CD4-positive, alpha-beta memory T cell (primary cell): ENCODE measurements around the gene GATAD2B. TPM values are rescaled to one million over a fixed set of nuclear protein-coding genes. Genes with fewer than 3 reads are reported as not detected.
A peak's percentile ranks its signal among the peaks of the same experiment; 100 is the strongest.
"Not testable (repeated sequence)": the region's sequence is repeated elsewhere in the genome, so short reads cannot be mapped to it uniquely, and the experiment has no call there.

Experiments
- CTCF ChIA-PET: fragments of 350-600 bp; sonication (Branson Sonifier 250); formaldehyde crosslinking; loops from one replicate; lab custom pipeline; 2021; ENCODE audit warnings: inconsistent platforms; ENCODE audit not compliant: partially characterized antibody; lab: Charles Lee
- POLR2A ChIA-PET: fragments of 350-600 bp; sonication (Branson Sonifier 250); formaldehyde crosslinking; loops from one replicate; lab custom pipeline; 2021; ENCODE audit not compliant: partially characterized antibody; lab: Charles Lee
- DNase-seq, 5 donors: peaks; one replicate each; pipeline versions ENCODE4 v3.0.0 to v3.0.0-alpha.2; 2020 to 2022; ENCODE audit warnings: mixed read lengths in 1 of 5
- H3K27ac ChIP-seq: one replicate; pipeline ENCODE4 v1.7.0; 2013; ENCODE audit warnings: low read depth, low read length
- H3K27me3 ChIP-seq: 2 replicates; pipeline ENCODE4 v1.7.0; 2013; ENCODE audit warnings: mild to moderate bottlenecking, low read length, moderate library complexity; ENCODE audit not compliant: insufficient read depth
- H3K36me3 ChIP-seq: 2 replicates; pipeline ENCODE4 v1.7.0; 2013; ENCODE audit warnings: mild to moderate bottlenecking, low read length, moderate library complexity; ENCODE audit not compliant: insufficient read depth
- H3K4me1 ChIP-seq: 2 replicates; pipeline ENCODE4 v1.7.0; 2013; ENCODE audit warnings: mild to moderate bottlenecking, low read length, moderate library complexity; ENCODE audit not compliant: insufficient read depth
- H3K4me3 ChIP-seq, 2 donors: one replicate each; pipeline ENCODE4 v1.7.0; 2013; ENCODE audit warnings: low read length in 2 of 2, mild to moderate bottlenecking in 1 of 2
- H3K9me3 ChIP-seq, 2 donors: one replicate each; pipeline ENCODE4 v1.7.0; 2013; ENCODE audit warnings: low read length in 2 of 2, control low read depth in 1 of 2; ENCODE audit not compliant: control insufficient read depth in 1 of 2
- H3K27ac Mint-ChIP-seq, 7 donors: one replicate each; pipeline ENCODE4 v1.8.0; 2020 to 2021; ENCODE audit warnings: mixed read lengths in 7 of 7, mild to moderate bottlenecking in 6 of 7, inconsistent platforms in 3 of 7, moderate library complexity in 3 of 7
- H3K27me3 Mint-ChIP-seq, 2 donors: one replicate each; pipeline ENCODE4 v1.8.0; 2020 to 2021; ENCODE audit warnings: mixed read lengths in 2 of 2
- H3K36me3 Mint-ChIP-seq, 2 donors: one replicate each; pipeline ENCODE4 v1.8.0; 2020 to 2021; ENCODE audit warnings: mixed read lengths in 2 of 2, inconsistent platforms in 1 of 2, mild to moderate bottlenecking in 1 of 2
- H3K4me1 Mint-ChIP-seq, 4 donors: one replicate each; pipeline ENCODE4 v1.8.0; 2020 to 2021; ENCODE audit warnings: mixed read lengths in 4 of 4, mild to moderate bottlenecking in 1 of 4
- H3K4me3 Mint-ChIP-seq, 8 donors: one replicate each; pipeline ENCODE4 v1.8.0; 2020 to 2021; ENCODE audit warnings: mixed read lengths in 8 of 8, mild to moderate bottlenecking in 7 of 8, moderate library complexity in 6 of 8, inconsistent platforms in 3 of 8
- H3K9me3 Mint-ChIP-seq, 8 donors: one replicate each; pipeline ENCODE4 v1.8.0; 2020 to 2021; ENCODE audit warnings: mixed read lengths in 8 of 8, mild to moderate bottlenecking in 5 of 8, inconsistent platforms in 3 of 8, moderate library complexity in 1 of 8
- intact Hi-C: fragments of 100-400 bp; cut with micrococcal nuclease; formaldehyde crosslinking; loops from one replicate; pipeline ENCODE4 v1.15.1; 2023
- polyA plus RNA-seq, 2 donors: library from polyadenylated mRNA; unstranded; fragments of 300-500 nt; fragmentation: Illumina TruSeq; gene quantifications; one replicate each; pipeline ENCODE4 v1.2.3, GENCODE V29; 2021
- total RNA-seq, 2 experiments: library from RNA; stranded (reverse); gene quantifications; one replicate each; pipeline ENCODE4 v1.2.3, GENCODE V29; 2021

The GATAD2B gene
- total and polyA plus RNA-seq, 4 experiments from 2014 or later: 1.8 to 104 (median 51.3) TPM

- Histone ChIP-seq H3K27ac (no peak overlapping the region), H3K4me3 (no peak overlapping the region), H3K4me1 (peaks cover 7% of the 10 kb centered on the region), H3K9me3 (no peaks in the 10 kb centered on the region), H3K36me3 (no peaks in the 10 kb centered on the region), H3K27me3 (no peaks in the 10 kb centered on the region)
- intact Hi-C loops: no loop called here
- H3K36me3 Mint-ChIP-seq: peaks cover 16 to 30% of the 10 kb centered on the region in 2 donors
- no peaks in the 10 kb centered on the region for H3K9me3 Mint-ChIP-seq
- peak overlapping the region in 4 of 7 donors; percentile 16 to 73 (median 58) for H3K27ac Mint-ChIP-seq
- CTCF ChIA-PET: no interaction called here
- peak overlapping the region in 1 of 8 donors; percentile 46 for H3K4me3 Mint-ChIP-seq
- POLR2A ChIA-PET: no interaction called here
- peaks cover 13 to 47% (median 27%) of the 10 kb centered on the region in 4 donors for H3K4me1 Mint-ChIP-seq
- DNase-seq: no peak
- H3K27me3 Mint-ChIP-seq: no peaks in the 10 kb centered on the region
These were observed 16.4 kb downstream of the GATAD2B start for GRCh38 chr1:153906396-153906795.

DNA sequence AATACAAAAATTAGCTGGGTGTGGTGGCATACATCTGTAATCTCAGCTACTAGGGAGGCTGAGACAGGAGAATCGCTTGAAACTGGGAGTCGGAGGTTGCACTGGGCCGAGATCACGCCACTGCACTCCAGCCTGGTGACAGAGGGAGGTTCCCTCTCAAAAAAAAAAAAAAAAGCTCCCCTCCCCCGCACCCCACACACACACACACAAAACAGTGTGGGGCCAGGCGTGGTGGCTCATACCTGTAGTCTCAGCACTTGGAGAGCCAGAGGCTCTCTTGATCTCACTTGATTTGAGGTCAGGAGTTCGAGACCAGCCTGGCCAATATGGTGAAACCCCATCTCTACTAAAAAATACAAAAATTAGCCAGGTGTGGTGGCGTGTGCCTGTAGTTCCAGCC is 16.9 kb downstream of the GATAD2B start:
- CTCF ChIA-PET: not testable (repeated sequence)
- H3K27ac Mint-ChIP-seq: peak overlapping the region in 3 of 7 donors; percentile 16 to 48 (median 45)

GRCh38 chr1:153903841-153904455 is 18.8 kb downstream of the GATAD2B start:
- intact Hi-C loops: no loop called here
- H3K9me3 Mint-ChIP-seq: no peaks in the 10 kb centered on the region
- no peak overlapping the region for H3K4me3 Mint-ChIP-seq
- H3K27ac Mint-ChIP-seq: peak overlapping the region in 3 of 7 donors; percentile 8 to 52 (median 22)
- no peak for DNase-seq
- H3K36me3 ChIP-seq: no peaks in the 10 kb centered on the region
- H3K27me3 ChIP-seq: no peaks in the 10 kb centered on the region
- POLR2A ChIA-PET: interaction anchor here (1.2 kb wide), 1 partner anchor 8 kb away, joined by 3 read pairs; no protein-coding TSS in a partner anchor
- CTCF ChIA-PET: no interaction called here
- no peaks in the 10 kb centered on the region for H3K27me3 Mint-ChIP-seq
- no peak overlapping the region for H3K4me3 ChIP-seq
- H3K27ac ChIP-seq: no peak overlapping the region
- peaks cover 16 to 37% of the 10 kb centered on the region in 2 donors for H3K36me3 Mint-ChIP-seq
- peaks cover 13 to 47% (median 30%) of the 10 kb centered on the region in 4 donors for H3K4me1 Mint-ChIP-seq
- no peaks in the 10 kb centered on the region for H3K9me3 ChIP-seq
- H3K4me1 ChIP-seq: no peaks in the 10 kb centered on the region

More for the DNA sequence above, 16.9 kb downstream of the GATAD2B start:
- H3K4me3 Mint-ChIP-seq: peak overlapping the region in 1 of 8 donors; percentile 11
- H3K4me1 ChIP-seq, DNase-seq, H3K9me3 ChIP-seq, H3K36me3 ChIP-seq, H3K27me3 ChIP-seq, POLR2A ChIA-PET, H3K9me3 Mint-ChIP-seq, H3K27ac ChIP-seq, intact Hi-C loops, H3K27me3 Mint-ChIP-seq, H3K4me3 ChIP-seq: not testable (repeated sequence)
- H3K36me3 Mint-ChIP-seq: peaks cover 12 to 29% of the 10 kb centered on the region in 2 donors
- H3K4me1 Mint-ChIP-seq: peaks cover 10 to 42% (median 26%) of the 10 kb centered on the region in 4 donors

- no peak overlapping the region for H3K4me3 ChIP-seq
- peaks cover 10 to 33% (median 22%) of the 10 kb centered on the region in 4 donors for H3K4me1 Mint-ChIP-seq
- POLR2A ChIA-PET: no interaction called here
- H3K4me3 Mint-ChIP-seq: no peak overlapping the region
- CTCF ChIA-PET: interaction anchor here (1.2 kb wide), 1 partner anchor 15 kb away, joined by 3 read pairs; no protein-coding TSS in a partner anchor
- peaks cover 5% of the 10 kb centered on the region for H3K4me1 ChIP-seq
- peak overlapping the region in 3 of 7 donors; percentile 10 to 29 (median 19) for H3K27ac Mint-ChIP-seq
- H3K27me3 Mint-ChIP-seq: no peaks in the 10 kb centered on the region
- H3K36me3 ChIP-seq: no peaks in the 10 kb centered on the region
- intact Hi-C loops: no loop called here
- H3K9me3 ChIP-seq: no peaks in the 10 kb centered on the region
- no peak overlapping the region for H3K27ac ChIP-seq
- DNase-seq: no peak
- peaks cover 14 to 39% of the 10 kb centered on the region in 2 donors for H3K36me3 Mint-ChIP-seq
- no peaks in the 10 kb centered on the region for H3K9me3 Mint-ChIP-seq
- no peaks in the 10 kb centered on the region for H3K27me3 ChIP-seq
These were observed 23.3 kb downstream of the GATAD2B start for GRCh38 chr1:153899509-153899908.

GRCh38 chr1:153895866-153896265 is 26.9 kb downstream of the GATAD2B start:
- not testable (repeated sequence) for H3K27ac ChIP-seq, H3K36me3 ChIP-seq
- H3K4me1 Mint-ChIP-seq: peaks cover 12 to 28% (median 15%) of the 10 kb centered on the region in 4 donors

GRCh38 chr1:153891042-153891441 is 31.7 kb downstream of the GATAD2B start:
- H3K27ac Mint-ChIP-seq, H3K27ac ChIP-seq, H3K36me3 ChIP-seq, H3K27me3 Mint-ChIP-seq, POLR2A ChIA-PET, DNase-seq, H3K9me3 Mint-ChIP-seq, H3K27me3 ChIP-seq, intact Hi-C loops, H3K9me3 ChIP-seq, H3K4me3 ChIP-seq, CTCF ChIA-PET: not testable (repeated sequence)
- Mint-ChIP-seq H3K4me3 (peak overlapping the region in 1 of 8 donors; percentile 62), H3K4me1 (peaks cover 23 to 44% (median 30%) of the 10 kb centered on the region in 4 donors), H3K36me3 (peaks cover 14 to 40% of the 10 kb centered on the region in 2 donors)
- H3K4me1 ChIP-seq: peaks cover 33% of the 10 kb centered on the region

More at GRCh38 chr1:153895866-153896265, 26.9 kb downstream of the GATAD2B start:
- peak overlapping the region in 5 of 7 donors; percentile 5 to 70 (median 46) for H3K27ac Mint-ChIP-seq
- H3K9me3 Mint-ChIP-seq, H3K27me3 ChIP-seq, intact Hi-C loops, DNase-seq, H3K4me1 ChIP-seq, H3K4me3 Mint-ChIP-seq, POLR2A ChIA-PET, CTCF ChIA-PET, H3K4me3 ChIP-seq, H3K9me3 ChIP-seq, H3K27me3 Mint-ChIP-seq: not testable (repeated sequence)
- peaks cover 14 to 41% of the 10 kb centered on the region in 2 donors for H3K36me3 Mint-ChIP-seq

DNA sequence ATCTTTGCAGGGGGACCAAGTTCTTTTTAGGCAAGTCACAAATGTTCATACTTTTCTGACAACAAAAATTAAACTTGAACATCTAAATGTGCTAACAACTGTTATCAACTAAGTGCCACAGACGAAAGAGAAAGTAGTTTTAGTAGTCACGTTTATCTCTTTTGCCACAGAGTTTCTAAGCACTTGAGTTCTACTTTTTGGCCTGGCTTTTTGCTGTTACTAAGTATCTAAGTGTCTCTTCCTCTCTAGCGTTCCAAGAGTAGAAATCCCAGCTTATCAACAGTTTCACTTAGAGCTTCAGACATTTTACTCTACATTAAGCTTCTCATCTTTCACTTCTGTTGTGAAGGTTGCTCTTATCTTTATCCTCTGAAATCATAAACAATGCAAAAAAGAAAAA is 34.2 kb downstream of the GATAD2B start:
- H3K27ac Mint-ChIP-seq: peak overlapping the region; percentile 24 to 94 (median 76)
- ChIA-PET POLR2A (no interaction called here), CTCF (interaction anchor here (0.7 kb wide), 1 partner anchor 1461 kb away, joined by 5 read pairs; no protein-coding TSS in a partner anchor)
- H3K27ac ChIP-seq: peak overlapping the region; percentile 14
- H3K36me3 ChIP-seq: peaks cover 5% of the 10 kb centered on the region
- H3K27me3 Mint-ChIP-seq: no peaks in the 10 kb centered on the region
- peaks cover 29% of the 10 kb centered on the region for H3K4me1 ChIP-seq
- no peaks in the 10 kb centered on the region for H3K9me3 Mint-ChIP-seq
- peak overlapping the region in 6 of 8 donors; percentile 15 to 71 (median 60) for H3K4me3 Mint-ChIP-seq
- no peak overlapping the region for H3K4me3 ChIP-seq
- H3K27me3 ChIP-seq: no peaks in the 10 kb centered on the region
- H3K4me1 Mint-ChIP-seq: peaks cover 25 to 53% (median 32%) of the 10 kb centered on the region in 4 donors
- H3K9me3 ChIP-seq: no peaks in the 10 kb centered on the region
- peak in 1 of 5 donors; percentile 3 for DNase-seq
- H3K36me3 Mint-ChIP-seq: peaks cover 13 to 40% of the 10 kb centered on the region in 2 donors
- intact Hi-C loops: no loop called here
